Mucosa of rectum (tissue), 2 donors: ENCODE data around the gene ST3GAL3.

Experiments
- H3K27ac ChIP-seq, 2 donors: one replicate each; pipeline ENCODE4 v1.7.0; 2013; ENCODE audit warnings: inconsistent platforms in 2 of 2, low read depth in 2 of 2, low read length in 2 of 2
- H3K27me3 ChIP-seq, 2 donors: one replicate each; pipeline ENCODE4 v1.7.0; 2013; ENCODE audit warnings: low read length in 2 of 2; ENCODE audit not compliant: control insufficient read depth in 2 of 2, insufficient read depth in 2 of 2
- H3K36me3 ChIP-seq, 2 donors: one replicate each; pipeline ENCODE4 v1.7.0; 2013; ENCODE audit warnings: low read length in 2 of 2; ENCODE audit not compliant: control insufficient read depth in 2 of 2, insufficient read depth in 2 of 2
- H3K4me1 ChIP-seq, 2 donors: one replicate each; pipeline ENCODE4 v1.7.0; 2013; ENCODE audit warnings: low read length in 2 of 2, mild to moderate bottlenecking in 1 of 2; ENCODE audit not compliant: control insufficient read depth in 2 of 2, insufficient read depth in 2 of 2
- H3K4me3 ChIP-seq, 2 donors: one replicate each; pipeline ENCODE4 v1.7.0; 2013; ENCODE audit warnings: low read length in 2 of 2
- H3K9ac ChIP-seq, 2 donors: one replicate each; pipeline ENCODE4 v1.7.0; 2013; ENCODE audit warnings: low read length in 2 of 2, low read depth in 1 of 2, mild to moderate bottlenecking in 1 of 2
- H3K9me3 ChIP-seq, 2 donors: one replicate each; pipeline ENCODE4 v1.7.0; 2013; ENCODE audit warnings: low read length in 2 of 2; ENCODE audit not compliant: control insufficient read depth in 2 of 2
- donor health status: healthy.
- donor health status: Normal muscosa, but diverticular disease.

Gene ST3GAL3

GRCh38 chr1:43750083-43750482, 42.7 kb downstream of the ST3GAL3 start:
- no peaks in the 10 kb centered on the region for H3K36me3 ChIP-seq
- H3K27ac ChIP-seq = no peak overlapping the region
- no peak overlapping the region for H3K9ac ChIP-seq
- H3K9me3 ChIP-seq = no peaks in the 10 kb centered on the region
- no peak overlapping the region for H3K4me3 ChIP-seq
- H3K4me1 ChIP-seq = no peaks in the 10 kb centered on the region
- H3K27me3 ChIP-seq = no peaks in the 10 kb centered on the region

GRCh38 chr1:43753422-43753821, 46.1 kb downstream of the ST3GAL3 start:
- Histone ChIP-seq H3K4me1 (peaks cover 3% of the 10 kb centered on the region in 2 donors), H3K27ac (no peak overlapping the region), H3K9me3 (no peaks in the 10 kb centered on the region), H3K27me3 (no peaks in the 10 kb centered on the region), H3K4me3 (no peak overlapping the region), H3K9ac (no peak overlapping the region), H3K36me3 (no peaks in the 10 kb centered on the region)

GRCh38 chr1:43754892-43755291, 47.6 kb downstream of the ST3GAL3 start:
- Histone ChIP-seq H3K27me3 (no peaks in the 10 kb centered on the region), H3K4me1 (peaks cover 3% of the 10 kb centered on the region in 2 donors), H3K4me3 (no peak overlapping the region), H3K36me3 (no peaks in the 10 kb centered on the region), H3K9me3 (no peaks in the 10 kb centered on the region), H3K9ac (no peak overlapping the region), H3K27ac (no peak overlapping the region)

GRCh38 chr1:43757343-43758053, 50.2 kb downstream of the ST3GAL3 start:
- Histone ChIP-seq H3K4me1 (peaks cover 3% of the 10 kb centered on the region in 2 donors), H3K9ac (no peak overlapping the region), H3K36me3 (no peaks in the 10 kb centered on the region), H3K4me3 (no peak overlapping the region), H3K27me3 (no peaks in the 10 kb centered on the region), H3K9me3 (no peaks in the 10 kb centered on the region), H3K27ac (no peak overlapping the region)

- H3K4me1 ChIP-seq = peaks cover 3 to 9% of the 10 kb centered on the region in 2 donors
- H3K4me3 ChIP-seq = no peak overlapping the region
- no peaks in the 10 kb centered on the region for H3K9me3 ChIP-seq
- no peaks in the 10 kb centered on the region for H3K36me3 ChIP-seq
- H3K9ac ChIP-seq = no peak overlapping the region
- no peak overlapping the region for H3K27ac ChIP-seq
- no peaks in the 10 kb centered on the region for H3K27me3 ChIP-seq
Measured at GRCh38 chr1:43760745-43761317, 53.5 kb downstream of the ST3GAL3 start.

GRCh38 chr1:43763497-43763973, 56.2 kb downstream of the ST3GAL3 start:
- H3K9me3 ChIP-seq = no peaks in the 10 kb centered on the region
- no peak overlapping the region for H3K4me3 ChIP-seq
- H3K4me1 ChIP-seq = peaks cover 3 to 6% of the 10 kb centered on the region in 2 donors
- H3K27ac ChIP-seq = no peak overlapping the region
- no peaks in the 10 kb centered on the region for H3K36me3 ChIP-seq
- H3K9ac ChIP-seq = no peak overlapping the region
- no peaks in the 10 kb centered on the region for H3K27me3 ChIP-seq

- Histone ChIP-seq H3K27me3 (no peaks in the 10 kb centered on the region), H3K36me3 (no peaks in the 10 kb centered on the region), H3K4me1 (peaks cover 3 to 6% of the 10 kb centered on the region in 2 donors), H3K9ac (no peak overlapping the region), H3K9me3 (no peaks in the 10 kb centered on the region), H3K27ac (no peak overlapping the region), H3K4me3 (no peak overlapping the region)
Measured at GRCh38 chr1:43764581-43764980, 57.2 kb downstream of the ST3GAL3 start.

GRCh38 chr1:43766086-43766784, 58.9 kb downstream of the ST3GAL3 start:
- no peak overlapping the region for H3K9ac ChIP-seq
- peaks cover 3 to 6% of the 10 kb centered on the region in 2 donors for H3K4me1 ChIP-seq
- H3K27me3 ChIP-seq = no peaks in the 10 kb centered on the region
- H3K9me3 ChIP-seq = no peaks in the 10 kb centered on the region
- H3K36me3 ChIP-seq = no peaks in the 10 kb centered on the region
- H3K4me3 ChIP-seq = no peak overlapping the region
- H3K27ac ChIP-seq = no peak overlapping the region

- Histone ChIP-seq H3K4me3 (no peak overlapping the region), H3K27ac (no peak overlapping the region), H3K36me3 (no peaks in the 10 kb centered on the region), H3K9ac (no peak overlapping the region), H3K27me3 (no peaks in the 10 kb centered on the region), H3K4me1 (peaks cover 3 to 6% of the 10 kb centered on the region in 2 donors), H3K9me3 (no peaks in the 10 kb centered on the region)
Measured at GRCh38 chr1:43766818-43767525, 59.6 kb downstream of the ST3GAL3 start.

- H3K9ac ChIP-seq = no peak overlapping the region
- H3K9me3 ChIP-seq = no peaks in the 10 kb centered on the region
- H3K4me1 ChIP-seq = peaks cover 3 to 5% of the 10 kb centered on the region in 2 donors
- H3K4me3 ChIP-seq = no peak overlapping the region
- no peaks in the 10 kb centered on the region for H3K36me3 ChIP-seq
- H3K27ac ChIP-seq = no peak overlapping the region
- H3K27me3 ChIP-seq = no peaks in the 10 kb centered on the region
Measured at GRCh38 chr1:43768168-43768567, 60.8 kb downstream of the ST3GAL3 start.
